ENCODE data around the gene CDCA5.
A peak's percentile ranks its signal among the peaks of the same experiment; 100 is the strongest.

The CDCA5 gene

GRCh38 chr11:65045061-65045460 lies 38.8 kb downstream of the CDCA5 start:
- no peak for TF ChIP-seq CTCF (IDR thresholded peaks at IDR 0.05; ENCODE audit: insufficient read depth, low read depth, low read length, missing control alignments)
- no peak overlapping the region for H3K4me3 ChIP-seq (ENCODE audit: low read depth, low read length)
- DNase-seq (ENCODE audit: low read depth), result no peak

- TF ChIP-seq CTCF (IDR thresholded peaks at IDR 0.05; ENCODE audit: insufficient read depth, low read depth, low read length, missing control alignments), result no peak
- no peak overlapping the region for H3K4me3 ChIP-seq (ENCODE audit: low read depth, low read length)
These were observed 39.8 kb downstream of the CDCA5 start for GRCh38 chr11:65043881-65044501.

GRCh38 chr11:65042891-65043290 lies 40.9 kb downstream of the CDCA5 start:
- no peak for DNase-seq (ENCODE audit: low read depth)
- no peak for TF ChIP-seq CTCF (IDR thresholded peaks at IDR 0.05; ENCODE audit: insufficient read depth, low read depth, low read length, missing control alignments)
- H3K4me3 ChIP-seq (ENCODE audit: low read depth, low read length), result no peak overlapping the region

More at GRCh38 chr11:65043881-65044501, 39.8 kb downstream of the CDCA5 start:
- DNase-seq (ENCODE audit: low read depth), result no peak

GRCh38 chr11:65040847-65041622 lies 42.8 kb downstream of the CDCA5 start, which contains the start of gene SAC3D1:
TSS of gene SAC3D1 (plus strand) at chr11:65041210. CDS start at chr11:65041293, 83 bp downstream.
- peak; percentile 98 for DNase-seq (ENCODE audit: low read depth)
- no peak for TF ChIP-seq CTCF (IDR thresholded peaks at IDR 0.05; ENCODE audit: insufficient read depth, low read depth, low read length, missing control alignments)
- peak within 1 kb of the TSS; percentile 60 for H3K4me3 ChIP-seq (ENCODE audit: low read depth, low read length)

- no peak for TF ChIP-seq CTCF (IDR thresholded peaks at IDR 0.05; ENCODE audit: insufficient read depth, low read depth, low read length, missing control alignments)
- no peak for DNase-seq (ENCODE audit: low read depth)
These were observed 43.4 kb downstream of the CDCA5 start for GRCh38 chr11:65040520-65040846.

GRCh38 chr11:65036931-65037330 lies 46.9 kb downstream of the CDCA5 start:
- no peak for TF ChIP-seq CTCF (IDR thresholded peaks at IDR 0.05; ENCODE audit: insufficient read depth, low read depth, low read length, missing control alignments)
- no peak for DNase-seq (ENCODE audit: low read depth)
- H3K4me3 ChIP-seq (ENCODE audit: low read depth, low read length), result no peak overlapping the region

More at GRCh38 chr11:65040520-65040846, 43.4 kb downstream of the CDCA5 start:
- H3K4me3 ChIP-seq (ENCODE audit: low read depth, low read length), result peak overlapping the region; percentile 60

Data from GM12865 (cell line).